IgD-negative memory B cell (primary cell): ENCODE results near the gene HSPA12A. TPM values are rescaled to one million over a fixed set of nuclear protein-coding genes. Genes with fewer than 3 reads are reported as not detected.

Source experiments
- H3K27ac Mint-ChIP-seq, 3 donors: one replicate each; pipeline ENCODE4 v1.8.0; 2020 to 2022; ENCODE audit warnings: mild to moderate bottlenecking in 3 of 3, mixed read lengths in 3 of 3, moderate library complexity in 1 of 3
- H3K27me3 Mint-ChIP-seq: one replicate; pipeline ENCODE4 v1.8.0; 2021; ENCODE audit warnings: mixed read lengths
- H3K36me3 Mint-ChIP-seq: one replicate; pipeline ENCODE4 v1.8.0; 2020; ENCODE audit warnings: mild to moderate bottlenecking, mixed read lengths
- H3K4me1 Mint-ChIP-seq, 3 donors: one replicate each; pipeline ENCODE4 v1.8.0; 2020 to 2022; ENCODE audit warnings: mixed read lengths in 3 of 3, mild to moderate bottlenecking in 1 of 3
- H3K4me3 Mint-ChIP-seq, 4 donors: one replicate each; pipeline ENCODE4 v1.8.0; 2020 to 2022; ENCODE audit warnings: mild to moderate bottlenecking in 4 of 4, mixed read lengths in 4 of 4, moderate library complexity in 3 of 4
- H3K9me3 Mint-ChIP-seq, 3 donors: one replicate each; pipeline ENCODE4 v1.8.0; 2020 to 2021; ENCODE audit warnings: mixed read lengths in 3 of 3, mild to moderate bottlenecking in 1 of 3
- polyA plus RNA-seq: library from polyadenylated mRNA; unstranded; fragments of 300-500 nt; fragmentation: Illumina TruSeq; gene quantifications from one replicate; pipeline ENCODE4 v1.2.3, GENCODE V29; 2021

The HSPA12A gene
- polyA plus RNA-seq, 1 donor from 2014 or later: 6.7 TPM

GRCh38 chr10:116741391-116742351 lies 695 bp downstream of the HSPA12A start:
- H3K27me3 Mint-ChIP-seq: peaks cover 46% of the 10 kb centered on the region
- no peak overlapping the region for H3K27ac Mint-ChIP-seq
- peaks cover 0 to 2% (median 0%) of the 10 kb centered on the region in 3 donors for H3K4me1 Mint-ChIP-seq
- H3K36me3 Mint-ChIP-seq: no peaks in the 10 kb centered on the region
- H3K4me3 Mint-ChIP-seq: peak overlapping the region; percentile 50 to 87 (median 64)
- peaks cover 0 to 6% (median 5%) of the 10 kb centered on the region in 3 donors for H3K9me3 Mint-ChIP-seq

- Mint-ChIP-seq H3K36me3 (no peaks in the 10 kb centered on the region), H3K27me3 (peaks cover 47% of the 10 kb centered on the region), H3K27ac (no peak overlapping the region), H3K4me1 (peaks cover 0 to 2% (median 0%) of the 10 kb centered on the region in 3 donors), H3K9me3 (peaks cover 0 to 11% (median 5%) of the 10 kb centered on the region in 3 donors), H3K4me3 (peak overlapping the region in 1 of 4 donors; percentile 72)
Measured at GRCh38 chr10:116740971-116741370, 1.4 kb downstream of the HSPA12A start.

- H3K36me3 Mint-ChIP-seq: no peaks in the 10 kb centered on the region
- no peak overlapping the region for H3K4me3 Mint-ChIP-seq
- peaks cover 33% of the 10 kb centered on the region for H3K27me3 Mint-ChIP-seq
- peaks cover 0 to 11% (median 5%) of the 10 kb centered on the region in 3 donors for H3K9me3 Mint-ChIP-seq
- no peak overlapping the region for H3K27ac Mint-ChIP-seq
- no peaks in the 10 kb centered on the region for H3K4me1 Mint-ChIP-seq
Measured at GRCh38 chr10:116738339-116738738, 4.0 kb downstream of the HSPA12A start.

GRCh38 chr10:116737627-116738327 lies 4.6 kb downstream of the HSPA12A start:
- Mint-ChIP-seq H3K9me3 (peaks cover 0 to 11% (median 5%) of the 10 kb centered on the region in 3 donors), H3K4me1 (no peaks in the 10 kb centered on the region), H3K4me3 (no peak overlapping the region), H3K27ac (no peak overlapping the region), H3K36me3 (no peaks in the 10 kb centered on the region), H3K27me3 (peaks cover 29% of the 10 kb centered on the region)

GRCh38 chr10:116733566-116733965 lies 8.8 kb downstream of the HSPA12A start:
- Mint-ChIP-seq H3K27me3 (peaks cover 14% of the 10 kb centered on the region), H3K4me3 (no peak overlapping the region), H3K9me3 (peaks cover 0 to 11% (median 5%) of the 10 kb centered on the region in 3 donors), H3K27ac (no peak overlapping the region), H3K36me3 (no peaks in the 10 kb centered on the region), H3K4me1 (no peaks in the 10 kb centered on the region)

GRCh38 chr10:116732573-116732972 lies 9.8 kb downstream of the HSPA12A start:
- H3K36me3 Mint-ChIP-seq: no peaks in the 10 kb centered on the region
- H3K9me3 Mint-ChIP-seq: peaks cover 0 to 11% (median 5%) of the 10 kb centered on the region in 3 donors
- H3K27ac Mint-ChIP-seq: no peak overlapping the region
- no peak overlapping the region for H3K4me3 Mint-ChIP-seq
- peaks cover 14% of the 10 kb centered on the region for H3K27me3 Mint-ChIP-seq
- no peaks in the 10 kb centered on the region for H3K4me1 Mint-ChIP-seq

GRCh38 chr10:116730464-116731260 lies 11.7 kb downstream of the HSPA12A start:
- Mint-ChIP-seq H3K4me1 (no peaks in the 10 kb centered on the region), H3K4me3 (no peak overlapping the region), H3K27me3 (peaks cover 8% of the 10 kb centered on the region), H3K9me3 (no peaks in the 10 kb centered on the region), H3K27ac (no peak overlapping the region), H3K36me3 (no peaks in the 10 kb centered on the region)

- peaks cover 7% of the 10 kb centered on the region for H3K27me3 Mint-ChIP-seq
- no peak overlapping the region for H3K4me3 Mint-ChIP-seq
- H3K4me1 Mint-ChIP-seq: no peaks in the 10 kb centered on the region
- no peaks in the 10 kb centered on the region for H3K36me3 Mint-ChIP-seq
- no peaks in the 10 kb centered on the region for H3K9me3 Mint-ChIP-seq
- H3K27ac Mint-ChIP-seq: no peak overlapping the region
Measured at GRCh38 chr10:116729243-116729642, 13.1 kb downstream of the HSPA12A start.

- Mint-ChIP-seq H3K9me3 (no peaks in the 10 kb centered on the region), H3K36me3 (no peaks in the 10 kb centered on the region), H3K27me3 (peaks cover 4% of the 10 kb centered on the region), H3K4me3 (no peak overlapping the region), H3K4me1 (no peaks in the 10 kb centered on the region), H3K27ac (no peak overlapping the region)
Measured at GRCh38 chr10:116728526-116729096, 13.8 kb downstream of the HSPA12A start.

- peaks cover 0 to 1% (median 0%) of the 10 kb centered on the region in 3 donors for H3K4me1 Mint-ChIP-seq
- no peak overlapping the region for H3K27ac Mint-ChIP-seq
- no peaks in the 10 kb centered on the region for H3K36me3 Mint-ChIP-seq
- peaks cover 0 to 1% (median 0%) of the 10 kb centered on the region in 3 donors for H3K9me3 Mint-ChIP-seq
- H3K4me3 Mint-ChIP-seq: no peak overlapping the region
- H3K27me3 Mint-ChIP-seq: peaks cover 2% of the 10 kb centered on the region
Measured at GRCh38 chr10:116723428-116724281, 18.7 kb downstream of the HSPA12A start.

GRCh38 chr10:116722736-116723427 lies 19.5 kb downstream of the HSPA12A start:
- Mint-ChIP-seq H3K4me3 (no peak overlapping the region), H3K27ac (peak overlapping the region in 1 of 3 donors; percentile 16), H3K27me3 (peaks cover 2% of the 10 kb centered on the region), H3K9me3 (peaks cover 0 to 1% (median 0%) of the 10 kb centered on the region in 3 donors), H3K4me1 (peaks cover 0 to 1% (median 0%) of the 10 kb centered on the region in 3 donors), H3K36me3 (no peaks in the 10 kb centered on the region)

GRCh38 chr10:116721547-116722392 lies 20.6 kb downstream of the HSPA12A start:
- Mint-ChIP-seq H3K4me1 (peaks cover 0 to 1% (median 0%) of the 10 kb centered on the region in 3 donors), H3K27me3 (peaks cover 2% of the 10 kb centered on the region), H3K4me3 (no peak overlapping the region), H3K27ac (no peak overlapping the region), H3K9me3 (peaks cover 0 to 1% (median 0%) of the 10 kb centered on the region in 3 donors), H3K36me3 (no peaks in the 10 kb centered on the region)
